IPS-18c (cell line): ENCODE measurements around the gene KMT2A.

Experiments used
- H3K4me3 ChIP-seq: 2 replicates; pipeline ENCODE4 v1.7.0; 2013; ENCODE audit warnings: low read depth, mild to moderate bottlenecking, low read length, moderate library complexity; ENCODE audit not compliant: insufficient read depth
- H3K9me3 ChIP-seq: one replicate; pipeline ENCODE4 v1.6.1; 2013; ENCODE audit warnings: mild to moderate bottlenecking, low read length, moderate library complexity; ENCODE audit not compliant: control insufficient read depth, insufficient read depth

Gene KMT2A

GRCh38 chr11:118427707-118428106, 8.6 kb upstream of the KMT2A start:
- H3K4me3 ChIP-seq: no peak overlapping the region
- H3K9me3 ChIP-seq: no peaks in the 10 kb centered on the region

- no peak overlapping the region for H3K4me3 ChIP-seq
- no peaks in the 10 kb centered on the region for H3K9me3 ChIP-seq
Observed at GRCh38 chr11:118430956-118431355, 5.3 kb upstream of the KMT2A start.

- Histone ChIP-seq H3K4me3 (peak overlapping the region; percentile 87; the same call in 1 of the 2 replicates), H3K9me3 (no peaks in the 10 kb centered on the region)
Observed at GRCh38 chr11:118434123-118434552, 2.2 kb upstream of the KMT2A start.

- Histone ChIP-seq H3K4me3 (peak overlapping the region; percentile 87), H3K9me3 (no peaks in the 10 kb centered on the region)
Observed at GRCh38 chr11:118434553-118435289, 1.6 kb upstream of the KMT2A start.

GRCh38 chr11:118435290-118435892, 901 bp upstream of the KMT2A start:
- Histone ChIP-seq H3K4me3 (peak overlapping the region; percentile 87), H3K9me3 (no peaks in the 10 kb centered on the region)

- H3K9me3 ChIP-seq: no peaks in the 10 kb centered on the region
- peak overlapping the region; percentile 83 for H3K4me3 ChIP-seq
Observed at GRCh38 chr11:118436639-118437207, 431 bp downstream of the KMT2A start.

- no peaks in the 10 kb centered on the region for H3K9me3 ChIP-seq
- H3K4me3 ChIP-seq: peak overlapping the region; percentile 83
Observed at GRCh38 chr11:118437208-118438125, 1.2 kb downstream of the KMT2A start.

- peak overlapping the region; percentile 83 for H3K4me3 ChIP-seq
- no peaks in the 10 kb centered on the region for H3K9me3 ChIP-seq
Observed at GRCh38 chr11:118438314-118438931, 2.1 kb downstream of the KMT2A start.

GRCh38 chr11:118439646-118440045, 3.4 kb downstream of the KMT2A start:
- no peak overlapping the region for H3K4me3 ChIP-seq

GRCh38 chr11:118441770-118442275, 5.5 kb downstream of the KMT2A start:
- no peak overlapping the region for H3K4me3 ChIP-seq
- no peaks in the 10 kb centered on the region for H3K9me3 ChIP-seq

More at GRCh38 chr11:118439646-118440045, 3.4 kb downstream of the KMT2A start:
- no peaks in the 10 kb centered on the region for H3K9me3 ChIP-seq

- H3K4me3 ChIP-seq: no peak overlapping the region
- no peaks in the 10 kb centered on the region for H3K9me3 ChIP-seq
Observed at GRCh38 chr11:118442301-118442700, 6.0 kb downstream of the KMT2A start.

- Histone ChIP-seq H3K9me3 (no peaks in the 10 kb centered on the region), H3K4me3 (no peak overlapping the region)
Observed at GRCh38 chr11:118442908-118443589, 6.8 kb downstream of the KMT2A start.

GRCh38 chr11:118443590-118444218, 7.4 kb downstream of the KMT2A start:
- no peak overlapping the region for H3K4me3 ChIP-seq
- no peaks in the 10 kb centered on the region for H3K9me3 ChIP-seq

GRCh38 chr11:118447423-118447822, 11.1 kb downstream of the KMT2A start:
- Histone ChIP-seq H3K4me3 (no peak overlapping the region), H3K9me3 (no peaks in the 10 kb centered on the region)

GRCh38 chr11:118448294-118448693, 12.0 kb downstream of the KMT2A start:
- H3K9me3 ChIP-seq: no peaks in the 10 kb centered on the region
- H3K4me3 ChIP-seq: no peak overlapping the region
